Measurements from ENCODE around the gene ROBO2.

Gene ROBO2, protein sequence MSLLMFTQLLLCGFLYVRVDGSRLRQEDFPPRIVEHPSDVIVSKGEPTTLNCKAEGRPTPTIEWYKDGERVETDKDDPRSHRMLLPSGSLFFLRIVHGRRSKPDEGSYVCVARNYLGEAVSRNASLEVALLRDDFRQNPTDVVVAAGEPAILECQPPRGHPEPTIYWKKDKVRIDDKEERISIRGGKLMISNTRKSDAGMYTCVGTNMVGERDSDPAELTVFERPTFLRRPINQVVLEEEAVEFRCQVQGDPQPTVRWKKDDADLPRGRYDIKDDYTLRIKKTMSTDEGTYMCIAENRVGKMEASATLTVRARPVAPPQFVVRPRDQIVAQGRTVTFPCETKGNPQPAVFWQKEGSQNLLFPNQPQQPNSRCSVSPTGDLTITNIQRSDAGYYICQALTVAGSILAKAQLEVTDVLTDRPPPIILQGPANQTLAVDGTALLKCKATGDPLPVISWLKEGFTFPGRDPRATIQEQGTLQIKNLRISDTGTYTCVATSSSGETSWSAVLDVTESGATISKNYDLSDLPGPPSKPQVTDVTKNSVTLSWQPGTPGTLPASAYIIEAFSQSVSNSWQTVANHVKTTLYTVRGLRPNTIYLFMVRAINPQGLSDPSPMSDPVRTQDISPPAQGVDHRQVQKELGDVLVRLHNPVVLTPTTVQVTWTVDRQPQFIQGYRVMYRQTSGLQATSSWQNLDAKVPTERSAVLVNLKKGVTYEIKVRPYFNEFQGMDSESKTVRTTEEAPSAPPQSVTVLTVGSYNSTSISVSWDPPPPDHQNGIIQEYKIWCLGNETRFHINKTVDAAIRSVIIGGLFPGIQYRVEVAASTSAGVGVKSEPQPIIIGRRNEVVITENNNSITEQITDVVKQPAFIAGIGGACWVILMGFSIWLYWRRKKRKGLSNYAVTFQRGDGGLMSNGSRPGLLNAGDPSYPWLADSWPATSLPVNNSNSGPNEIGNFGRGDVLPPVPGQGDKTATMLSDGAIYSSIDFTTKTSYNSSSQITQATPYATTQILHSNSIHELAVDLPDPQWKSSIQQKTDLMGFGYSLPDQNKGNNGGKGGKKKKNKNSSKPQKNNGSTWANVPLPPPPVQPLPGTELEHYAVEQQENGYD (N-terminal part only)

GRCh38 chr3:77039606-77040171, at the start of gene ROBO2:
TSS of gene ROBO2 (plus strand) at chr3:77040099. CDS start at chr3:77040786, 687 bp downstream.
- peak within 1 kb of the TSS; percentile 88 for H3K4me3 ChIP-seq (ENCODE audit: low read depth, low read length)
- peak within 1 kb of the TSS; percentile 42 for H3K9ac ChIP-seq (ENCODE audit: low read depth, low read length)
- peaks cover 28% of the 10 kb centered on the region for H3K27me3 ChIP-seq (ENCODE audit: control insufficient read depth, insufficient read depth, low read length)
- no peaks in the 10 kb centered on the region for H3K36me3 ChIP-seq (ENCODE audit: control insufficient read depth, insufficient read depth, low read length)
- H3K4me1 ChIP-seq (ENCODE audit: control insufficient read depth, insufficient read depth, low read length): peaks cover 5% of the 10 kb centered on the region
- H3K9me3 ChIP-seq (ENCODE audit: control insufficient read depth, insufficient read depth, low read length): no peaks in the 10 kb centered on the region

- no peak overlapping the region for H3K9ac ChIP-seq (ENCODE audit: low read depth, low read length)
- H3K36me3 ChIP-seq (ENCODE audit: control insufficient read depth, insufficient read depth, low read length): no peaks in the 10 kb centered on the region
- no peaks in the 10 kb centered on the region for H3K4me1 ChIP-seq (ENCODE audit: control insufficient read depth, insufficient read depth, low read length)
- no peaks in the 10 kb centered on the region for H3K27me3 ChIP-seq (ENCODE audit: control insufficient read depth, insufficient read depth, low read length)
- H3K9me3 ChIP-seq (ENCODE audit: control insufficient read depth, insufficient read depth, low read length): no peaks in the 10 kb centered on the region
- H3K4me3 ChIP-seq (ENCODE audit: low read depth, low read length): no peak overlapping the region
Measured at GRCh38 chr3:76990606-76991005, 49.3 kb upstream of the ROBO2 start.

GRCh38 chr3:76991165-76991564, 48.7 kb upstream of the ROBO2 start:
- no peak overlapping the region for H3K4me3 ChIP-seq (ENCODE audit: low read depth, low read length)
- H3K9ac ChIP-seq (ENCODE audit: low read depth, low read length): no peak overlapping the region
- no peaks in the 10 kb centered on the region for H3K4me1 ChIP-seq (ENCODE audit: control insufficient read depth, insufficient read depth, low read length)
- no peaks in the 10 kb centered on the region for H3K36me3 ChIP-seq (ENCODE audit: control insufficient read depth, insufficient read depth, low read length)
- H3K27me3 ChIP-seq (ENCODE audit: control insufficient read depth, insufficient read depth, low read length): no peaks in the 10 kb centered on the region
- H3K9me3 ChIP-seq (ENCODE audit: control insufficient read depth, insufficient read depth, low read length): no peaks in the 10 kb centered on the region

- Histone ChIP-seq H3K36me3 (ENCODE audit: control insufficient read depth, insufficient read depth, low read length) (no peaks in the 10 kb centered on the region), H3K9ac (ENCODE audit: low read depth, low read length) (no peak overlapping the region)
Measured at GRCh38 chr3:76997733-76998132, 42.2 kb upstream of the ROBO2 start.

GRCh38 chr3:76998555-76998954, 41.3 kb upstream of the ROBO2 start:
- Histone ChIP-seq H3K4me1 (ENCODE audit: control insufficient read depth, insufficient read depth, low read length) (no peaks in the 10 kb centered on the region), H3K4me3 (ENCODE audit: low read depth, low read length) (no peak overlapping the region), H3K9me3 (ENCODE audit: control insufficient read depth, insufficient read depth, low read length) (no peaks in the 10 kb centered on the region), H3K9ac (ENCODE audit: low read depth, low read length) (no peak overlapping the region), H3K27me3 (ENCODE audit: control insufficient read depth, insufficient read depth, low read length) (no peaks in the 10 kb centered on the region), H3K36me3 (ENCODE audit: control insufficient read depth, insufficient read depth, low read length) (no peaks in the 10 kb centered on the region)

More at GRCh38 chr3:76997733-76998132, 42.2 kb upstream of the ROBO2 start:
- Histone ChIP-seq H3K4me1 (ENCODE audit: control insufficient read depth, insufficient read depth, low read length) (no peaks in the 10 kb centered on the region), H3K27me3 (ENCODE audit: control insufficient read depth, insufficient read depth, low read length) (no peaks in the 10 kb centered on the region), H3K9me3 (ENCODE audit: control insufficient read depth, insufficient read depth, low read length) (no peaks in the 10 kb centered on the region), H3K4me3 (ENCODE audit: low read depth, low read length) (no peak overlapping the region)

- H3K27me3 ChIP-seq (ENCODE audit: control insufficient read depth, insufficient read depth, low read length): no peaks in the 10 kb centered on the region
- no peaks in the 10 kb centered on the region for H3K4me1 ChIP-seq (ENCODE audit: control insufficient read depth, insufficient read depth, low read length)
- H3K9me3 ChIP-seq (ENCODE audit: control insufficient read depth, insufficient read depth, low read length): no peaks in the 10 kb centered on the region
- H3K9ac ChIP-seq (ENCODE audit: low read depth, low read length): no peak overlapping the region
- H3K36me3 ChIP-seq (ENCODE audit: control insufficient read depth, insufficient read depth, low read length): no peaks in the 10 kb centered on the region
- no peak overlapping the region for H3K4me3 ChIP-seq (ENCODE audit: low read depth, low read length)
Measured at GRCh38 chr3:77001062-77001701, 38.7 kb upstream of the ROBO2 start.

DNA sequence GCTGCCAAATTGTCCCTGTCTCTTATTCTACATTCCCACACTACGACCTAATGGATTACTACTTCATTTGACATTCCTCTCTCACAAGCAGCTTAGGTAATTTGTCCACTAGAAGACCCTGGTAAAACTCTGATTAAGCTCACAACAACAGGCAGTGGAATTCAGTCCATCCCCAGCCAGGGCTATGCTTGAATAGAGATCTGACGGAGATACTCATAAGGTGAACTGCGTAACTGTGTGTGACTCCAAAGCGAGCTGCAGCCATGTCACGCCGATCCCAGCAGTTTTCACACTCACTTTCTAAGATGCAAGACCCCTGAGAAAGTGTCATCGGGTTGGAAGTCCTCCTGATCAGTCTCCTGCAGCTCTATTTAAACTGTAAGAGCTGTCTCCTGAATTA, 25.7 kb upstream of the ROBO2 start:
- Histone ChIP-seq H3K27me3 (ENCODE audit: control insufficient read depth, insufficient read depth, low read length) (no peaks in the 10 kb centered on the region), H3K4me3 (ENCODE audit: low read depth, low read length) (no peak overlapping the region), H3K36me3 (ENCODE audit: control insufficient read depth, insufficient read depth, low read length) (no peaks in the 10 kb centered on the region), H3K9me3 (ENCODE audit: control insufficient read depth, insufficient read depth, low read length) (no peaks in the 10 kb centered on the region), H3K4me1 (ENCODE audit: control insufficient read depth, insufficient read depth, low read length) (no peaks in the 10 kb centered on the region), H3K9ac (ENCODE audit: low read depth, low read length) (no peak overlapping the region)

GRCh38 chr3:77025471-77025870, 14.4 kb upstream of the ROBO2 start:
- Histone ChIP-seq H3K4me3 (ENCODE audit: low read depth, low read length) (no peak overlapping the region), H3K4me1 (ENCODE audit: control insufficient read depth, insufficient read depth, low read length) (peaks cover 5% of the 10 kb centered on the region), H3K9me3 (ENCODE audit: control insufficient read depth, insufficient read depth, low read length) (no peaks in the 10 kb centered on the region), H3K27me3 (ENCODE audit: control insufficient read depth, insufficient read depth, low read length) (no peaks in the 10 kb centered on the region), H3K9ac (ENCODE audit: low read depth, low read length) (no peak overlapping the region), H3K36me3 (ENCODE audit: control insufficient read depth, insufficient read depth, low read length) (no peaks in the 10 kb centered on the region)

DNA sequence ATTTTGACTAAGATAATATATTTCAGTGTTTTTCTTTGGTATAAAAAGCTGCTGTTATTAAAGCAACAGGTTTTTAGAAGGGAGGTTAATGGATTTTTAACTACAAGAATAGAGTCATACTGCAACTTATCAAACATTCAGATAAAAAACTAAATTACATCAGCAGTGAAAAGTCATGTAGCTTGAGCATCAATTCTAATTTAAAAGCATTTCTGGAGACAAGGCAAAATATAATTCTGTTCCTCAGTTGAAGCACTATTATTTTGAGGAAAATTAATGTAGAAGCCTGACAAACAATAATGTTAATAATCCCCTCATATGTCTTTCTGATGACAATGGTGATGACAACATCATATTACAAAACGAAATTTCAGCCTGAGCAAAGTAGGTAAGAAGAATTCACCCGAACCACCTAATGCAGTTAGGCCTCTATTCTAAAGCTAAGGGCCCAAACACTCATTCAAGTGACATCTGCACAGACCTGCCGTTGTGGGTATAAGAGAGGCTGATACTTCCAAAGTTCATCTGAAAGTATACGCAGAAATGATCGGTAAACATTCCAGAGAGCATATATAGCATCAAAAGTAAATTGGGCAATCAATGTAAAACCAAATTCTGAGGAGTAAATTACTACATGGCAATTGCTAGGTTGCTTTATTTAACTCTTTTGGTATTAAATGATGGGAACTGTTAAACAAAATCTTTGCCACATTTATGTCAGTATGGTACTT, 12.8 kb upstream of the ROBO2 start:
- Histone ChIP-seq H3K9ac (ENCODE audit: low read depth, low read length) (no peak overlapping the region), H3K36me3 (ENCODE audit: control insufficient read depth, insufficient read depth, low read length) (no peaks in the 10 kb centered on the region), H3K27me3 (ENCODE audit: control insufficient read depth, insufficient read depth, low read length) (no peaks in the 10 kb centered on the region), H3K4me3 (ENCODE audit: low read depth, low read length) (no peak overlapping the region), H3K4me1 (ENCODE audit: control insufficient read depth, insufficient read depth, low read length) (peaks cover 5% of the 10 kb centered on the region), H3K9me3 (ENCODE audit: control insufficient read depth, insufficient read depth, low read length) (no peaks in the 10 kb centered on the region)

DNA sequence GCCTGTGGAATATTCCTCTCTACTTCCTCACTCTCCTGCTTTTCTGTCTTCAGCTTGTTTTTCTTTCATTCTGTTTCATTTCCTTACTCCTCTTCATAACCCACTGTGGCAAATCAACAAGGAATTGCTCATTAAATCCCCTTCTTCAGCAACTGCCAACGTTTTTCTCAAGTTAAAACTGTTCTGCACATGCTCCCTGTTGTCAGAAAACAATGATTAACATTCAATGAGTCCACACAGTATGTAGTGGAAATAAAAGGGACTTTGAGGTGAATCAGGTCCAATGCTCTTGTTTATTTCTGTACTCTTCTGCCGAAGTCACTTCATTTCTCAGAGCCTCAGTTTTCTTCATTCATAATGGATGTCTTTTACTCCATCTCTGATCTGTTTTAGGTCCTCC, 11.9 kb upstream of the ROBO2 start:
- Histone ChIP-seq H3K4me3 (ENCODE audit: low read depth, low read length) (no peak overlapping the region), H3K9me3 (ENCODE audit: control insufficient read depth, insufficient read depth, low read length) (no peaks in the 10 kb centered on the region), H3K9ac (ENCODE audit: low read depth, low read length) (no peak overlapping the region), H3K4me1 (ENCODE audit: control insufficient read depth, insufficient read depth, low read length) (peaks cover 5% of the 10 kb centered on the region), H3K27me3 (ENCODE audit: control insufficient read depth, insufficient read depth, low read length) (no peaks in the 10 kb centered on the region), H3K36me3 (ENCODE audit: control insufficient read depth, insufficient read depth, low read length) (no peaks in the 10 kb centered on the region)

Measured in iPS-15b (cell line).